Heart left ventricle (tissue), 16 donors: ENCODE data around the gene PI4K2A. TPM values are rescaled to one million over a fixed set of nuclear protein-coding genes. Genes with fewer than 3 reads are reported as not detected.

Experiments
- ATAC-seq, 4 donors: fragments of 200-7000 bp; cut with Tn5 transposase; one replicate each; pipeline ENCODE4 v1.9.1; 2020 to 2022; ENCODE audit warnings: moderate library complexity in 4 of 4, mild to moderate bottlenecking in 3 of 4, moderate number of reproducible peaks in 1 of 4
- DNase-seq, 5 donors: peaks; one replicate each; pipeline ENCODE4 v3.0.0-alpha.2; 2020
- H3K27ac ChIP-seq, 12 donors: fragments of 200-600 bp; sonication (generic) in 4 of 12; one replicate each; pipeline versions ENCODE4 v1.5.0 to v1.8.0; 2016 to 2022; ENCODE audit warnings: mild to moderate bottlenecking in 2 of 12
- H3K27me3 ChIP-seq, 9 donors: fragments of 200-600 bp; sonication (generic) in 2 of 9; one replicate each; pipeline versions ENCODE4 v1.5.1 to v1.8.0; 2016 to 2022; ENCODE audit warnings: mild to moderate bottlenecking in 3 of 9
- H3K36me3 ChIP-seq, 9 donors: fragments of 200-600 bp; sonication (generic) in 2 of 9; one replicate each; pipeline versions ENCODE4 v1.5.0 to v1.8.0; 2018 to 2022; ENCODE audit warnings: mild to moderate bottlenecking in 2 of 9
- H3K4me1 ChIP-seq, 12 donors: fragments of 200-600 bp; sonication (generic) in 4 of 12; one replicate each; pipeline versions ENCODE4 v1.5.0 to v1.8.0; 2016 to 2022; ENCODE audit warnings: mild to moderate bottlenecking in 3 of 12
- H3K4me3 ChIP-seq, 12 donors: fragments of 200-600 bp; sonication (generic) in 4 of 12; one replicate each; pipeline versions ENCODE4 v1.5.0 to v1.8.0; 2017 to 2022; ENCODE audit warnings: mild to moderate bottlenecking in 9 of 12, moderate library complexity in 4 of 12
- H3K9me3 ChIP-seq, 12 donors: fragments of 200-600 bp; sonication (generic) in 4 of 12; one replicate each; pipeline versions ENCODE4 v1.5.0 to v1.8.0; 2016 to 2022; ENCODE audit warnings: mild to moderate bottlenecking in 1 of 12
- POLR2A ChIP-seq, 2 donors: fragments of 450-650 bp; IDR thresholded peaks; one replicate each; pipeline ENCODE4 v1.6.1; 2017; ENCODE audit warnings: antibody characterized with exemption in 2 of 2, mild to moderate bottlenecking in 2 of 2, moderate library complexity in 2 of 2
- WGBS, 4 donors: extraction: QIAGEN DNeasy Blood & Tissue Kit in 2 of 4; methylation state at CpG; one replicate each; pipeline versions ENCODE4 v1.1.5 to v1.1.7; 2013 to 2018; 5-methylcytosine and 5-hydroxymethylcytosine counted together
- intact Hi-C, 10 donors: fragments of 100-400 bp; cut with DNase I; formaldehyde crosslinking; loops; one replicate each; pipeline versions ENCODE4 v1.11.1 to v1.14.2; 2022
- polyA plus RNA-seq, 2 donors: library from polyadenylated mRNA; stranded (reverse); fragments of 200-250 nt; gene quantifications; one replicate each; pipeline ENCODE4 v1.2.3, GENCODE V29; 2013
- total RNA-seq, 9 donors: library from RNA; depleted of rRNA in 2 of 9; stranded (reverse); fragments of >200 nt in 2 of 9; fragmentation: NEBNext Ultra II Directional in 3 of 9; extraction: Animal tissue kit (Norgen Biotek cat#: 25700) in 3 of 9; gene quantifications; one replicate each; pipeline versions ENCODE4 v1.1.0 to v1.2.4, GENCODE V29; 2016 to 2023
- TF ChIP-seq, protein P1 (sequence below), 12 donors: fragments of 200-600 bp; sonication (generic) in 4 of 12; IDR thresholded peaks; one replicate each; pipeline versions ENCODE4 v1.5.0 to v1.8.0; 2018 to 2022; ENCODE audit warnings: antibody characterized with exemption in 12 of 12, mild to moderate bottlenecking in 5 of 12
- donor health status: ischemic (EF 13 %, LVEDD 7.1; RV severe dilation, severe dysfunction).
- donor health status: healthy with polysubstance abuse.
- donor health status: DM: no; HTN: yes; CAD: no.
- donor health status: DM: no; HTN: no; CAD: no.
- donor health status: ischemic (EF 25% LVEDD 6.9; RV normal size, moderate dysfunction).
- donor health status: ischemic (EF 25% LVEDD 5.7; RV mildly dilated, moderate dysfunction).
- donor health status: healthy.
- donor health status: DM: yes; HTN: yes; CAD: no.
- donor health status: ischemic (EF 35%, LVEDD 5.7; RV mildly dilated, moderate dysfunction).
- donor health status: nonischemic (EF 11% LVEDD 7.7; RV severe dilation, severe dysfunction).
- donor health status: DM: yes; HTN: yes; CAD: no.
- donor health status: PGD.
- donor health status: ischemic (EF 29% LVEDD 5.4; RV normal size, mild dysfunction).
- donor health status: nonischemic (EF 23%, LVEDD 6.1; RV moderate dilation, normal function).

Gene PI4K2A
- total and polyA plus RNA-seq, 11 donors: 5.6 to 36.8 (median 17.3) TPM

DNA sequence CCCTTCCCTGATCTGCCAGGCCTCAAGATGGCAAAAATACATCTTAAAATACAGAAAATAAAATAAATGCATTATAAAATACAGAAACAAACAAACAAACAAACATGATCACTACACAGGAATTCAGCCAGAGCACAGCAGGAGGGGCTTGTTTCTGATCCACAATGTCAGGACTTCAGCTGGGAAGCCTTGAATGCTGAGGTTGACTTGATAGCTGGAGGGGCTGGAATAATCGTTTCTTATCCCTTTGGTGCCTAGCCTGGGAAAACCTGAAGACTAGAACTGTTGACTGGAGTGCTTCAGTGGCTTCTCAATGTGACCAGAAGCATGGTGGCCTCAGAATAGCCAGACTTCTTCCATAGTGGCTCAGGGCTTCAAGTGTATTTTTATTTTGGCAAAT is 63.9 kb downstream of the PI4K2A start:
- no peak overlapping the region for H3K27ac ChIP-seq
- peaks cover 0 to 11% (median 5%) of the 10 kb centered on the region in 12 donors for H3K4me1 ChIP-seq
- ATAC-seq (no peak), DNase-seq (no peak)
- intact Hi-C loops: loop anchor here in 1 of 10 donors (5.0 kb wide), 1 partner anchor 1302 kb away; no protein-coding TSS in a partner anchor
- H3K36me3 ChIP-seq: no peaks in the 10 kb centered on the region
- no peak overlapping the region for H3K4me3 ChIP-seq
- WGBS, 4 donors: 48 to 71% (median 64%) methylated on average over 1 of the region's 1 CpG
- TF ChIP-seq POLR2A (IDR thresholded peaks at IDR 0.05): no peak
- TF ChIP-seq, protein P1, sequence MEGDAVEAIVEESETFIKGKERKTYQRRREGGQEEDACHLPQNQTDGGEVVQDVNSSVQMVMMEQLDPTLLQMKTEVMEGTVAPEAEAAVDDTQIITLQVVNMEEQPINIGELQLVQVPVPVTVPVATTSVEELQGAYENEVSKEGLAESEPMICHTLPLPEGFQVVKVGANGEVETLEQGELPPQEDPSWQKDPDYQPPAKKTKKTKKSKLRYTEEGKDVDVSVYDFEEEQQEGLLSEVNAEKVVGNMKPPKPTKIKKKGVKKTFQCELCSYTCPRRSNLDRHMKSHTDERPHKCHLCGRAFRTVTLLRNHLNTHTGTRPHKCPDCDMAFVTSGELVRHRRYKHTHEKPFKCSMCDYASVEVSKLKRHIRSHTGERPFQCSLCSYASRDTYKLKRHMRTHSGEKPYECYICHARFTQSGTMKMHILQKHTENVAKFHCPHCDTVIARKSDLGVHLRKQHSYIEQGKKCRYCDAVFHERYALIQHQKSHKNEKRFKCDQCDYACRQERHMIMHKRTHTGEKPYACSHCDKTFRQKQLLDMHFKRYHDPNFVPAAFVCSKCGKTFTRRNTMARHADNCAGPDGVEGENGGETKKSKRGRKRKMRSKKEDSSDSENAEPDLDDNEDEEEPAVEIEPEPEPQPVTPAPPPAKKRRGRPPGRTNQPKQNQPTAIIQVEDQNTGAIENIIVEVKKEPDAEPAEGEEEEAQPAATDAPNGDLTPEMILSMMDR (IDR thresholded peaks at IDR 0.05): no peak
- H3K27me3 ChIP-seq: no peaks in the 10 kb centered on the region
- H3K9me3 ChIP-seq: no peaks in the 10 kb centered on the region

DNA sequence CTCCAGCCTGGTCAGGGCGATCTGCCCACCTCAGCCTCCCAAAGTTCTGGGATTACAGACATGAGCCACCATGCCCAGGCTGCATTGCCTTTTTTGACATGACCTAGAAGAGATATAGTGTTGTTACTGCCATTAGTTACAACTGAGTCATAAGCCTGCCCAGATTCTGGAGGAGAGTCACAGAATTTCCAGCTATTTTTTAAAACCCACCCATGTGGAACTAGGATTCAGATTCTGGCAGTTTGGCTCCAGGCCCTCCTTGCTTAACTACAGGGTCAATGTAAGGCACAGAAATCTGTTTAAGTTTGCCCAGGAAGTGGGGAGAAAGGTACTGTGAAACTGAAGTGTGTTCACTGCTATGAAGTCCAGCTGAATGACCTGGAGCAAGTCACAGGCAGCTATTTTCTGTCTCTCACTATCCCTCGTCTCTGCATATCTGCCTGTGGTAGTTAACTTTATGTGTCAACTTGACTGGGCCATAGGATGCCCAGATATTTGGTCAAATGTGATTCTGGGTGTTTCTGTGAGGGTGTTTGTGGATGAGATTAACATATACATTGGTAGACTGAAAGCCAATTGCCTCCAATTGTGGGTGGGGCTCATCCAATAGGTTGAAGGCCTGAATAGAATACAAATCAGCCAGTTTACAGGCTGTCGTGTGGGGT is 64.7 kb downstream of the PI4K2A start:
- H3K4me1 ChIP-seq: peaks cover 0 to 17% (median 9%) of the 10 kb centered on the region in 12 donors
- DNase-seq: no peak
- H3K27ac ChIP-seq: no peak overlapping the region
- intact Hi-C loops: no loop called here
- no peaks in the 10 kb centered on the region for H3K36me3 ChIP-seq
- no peaks in the 10 kb centered on the region for H3K27me3 ChIP-seq
- H3K9me3 ChIP-seq: no peaks in the 10 kb centered on the region
- no peak overlapping the region for H3K4me3 ChIP-seq
- no peak for ATAC-seq
- TF ChIP-seq, protein P1 (IDR thresholded peaks at IDR 0.05): no peak
- no peak for TF ChIP-seq POLR2A (IDR thresholded peaks at IDR 0.05)
- 92 to 95% (median 93%) methylated on average over 3 of the region's 3 CpGs for WGBS, 4 donors

DNA sequence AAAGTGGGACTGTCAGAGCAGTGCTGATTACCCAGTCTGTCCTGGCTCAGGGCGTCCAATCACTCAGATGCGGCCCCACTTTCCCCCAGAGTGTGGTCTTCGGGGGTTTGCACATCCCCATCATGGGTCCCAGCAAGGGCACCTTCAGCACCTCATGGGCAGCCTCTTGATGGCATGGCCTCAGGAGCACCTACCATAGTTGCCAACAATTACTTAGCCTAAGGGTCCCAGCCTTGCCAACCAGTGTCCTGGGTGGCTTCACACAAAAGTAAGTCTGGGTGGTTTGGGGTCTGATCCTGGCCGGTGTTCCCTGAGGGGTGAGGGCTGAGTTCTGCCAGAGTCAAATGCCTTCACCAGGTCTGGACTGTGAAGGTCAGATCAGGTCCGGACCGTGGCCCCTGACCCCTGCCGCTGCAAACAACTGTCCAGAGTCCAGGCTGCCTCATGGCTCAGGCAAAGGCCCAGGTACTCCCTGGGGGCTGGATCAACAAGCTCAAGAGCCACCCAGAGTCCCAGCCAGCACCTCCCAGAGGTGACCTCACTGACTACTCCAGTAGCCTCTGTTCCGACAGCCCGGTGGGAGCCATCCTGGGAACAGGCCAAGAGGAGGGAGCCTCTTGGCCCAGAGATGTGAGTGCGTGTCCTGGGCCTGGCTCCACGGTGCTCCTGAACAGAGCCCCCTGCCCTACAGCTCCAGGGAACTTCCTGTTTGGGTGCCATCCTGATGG is 66.8 kb downstream of the PI4K2A start:
- ATAC-seq: no peak
- WGBS, 4 donors: 80 to 89% (median 86%) methylated on average over 7 to 11 of the region's 11 CpGs
- intact Hi-C loops: no loop called here

DNA sequence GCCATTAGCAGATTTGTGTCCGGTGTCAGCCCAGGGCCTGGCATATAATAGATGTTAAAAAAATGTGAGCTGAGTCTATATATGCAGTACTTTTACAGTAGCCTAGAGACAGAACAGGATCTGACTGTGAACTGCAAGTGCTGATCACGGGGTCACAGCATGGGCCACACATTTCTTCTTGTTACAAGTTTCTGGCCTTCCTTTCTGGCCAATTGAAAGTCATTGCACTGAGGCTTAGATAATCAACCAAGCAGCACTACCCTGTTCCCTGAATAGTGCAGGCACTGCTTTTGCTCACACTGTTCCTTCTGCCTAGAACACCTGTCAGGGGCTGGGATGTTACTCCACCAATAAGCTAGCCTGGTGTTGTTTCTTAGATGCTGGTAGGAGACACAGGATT is 67.7 kb downstream of the PI4K2A start:
- no peaks in the 10 kb centered on the region for H3K9me3 ChIP-seq
- ATAC-seq: no peak
- intact Hi-C loops: loop anchor here in 4 of 10 donors (2.0 kb wide), 1 partner anchor 23 kb away; no protein-coding TSS in a partner anchor
- no peaks in the 10 kb centered on the region for H3K27me3 ChIP-seq
- no peak for DNase-seq
- H3K27ac ChIP-seq: peak overlapping the region in 1 of 12 donors; percentile 59
- no peaks in the 10 kb centered on the region for H3K36me3 ChIP-seq
- 82 to 96% (median 92%) methylated on average over 2 of the region's 2 CpGs for WGBS, 4 donors
- H3K4me3 ChIP-seq: no peak overlapping the region
- TF ChIP-seq, protein P1 (IDR thresholded peaks at IDR 0.05): no peak
- TF ChIP-seq POLR2A (IDR thresholded peaks at IDR 0.05): no peak
- peaks cover 0 to 24% (median 10%) of the 10 kb centered on the region in 12 donors for H3K4me1 ChIP-seq

More for the DNA sequence above, 66.8 kb downstream of the PI4K2A start:
- H3K4me1 ChIP-seq: peaks cover 0 to 18% (median 7%) of the 10 kb centered on the region in 12 donors
- no peaks in the 10 kb centered on the region for H3K27me3 ChIP-seq
- H3K9me3 ChIP-seq: no peaks in the 10 kb centered on the region
- H3K27ac ChIP-seq: peak overlapping the region in 1 of 12 donors; percentile 59
- no peak for DNase-seq
- TF ChIP-seq, protein P1 (IDR thresholded peaks at IDR 0.05): no peak
- TF ChIP-seq POLR2A (IDR thresholded peaks at IDR 0.05): no peak
- H3K36me3 ChIP-seq: no peaks in the 10 kb centered on the region
- H3K4me3 ChIP-seq: no peak overlapping the region
